Calu3 (cell line): Measurements from ENCODE around the gene NDUFAB1. TPM values are rescaled to one million over a fixed set of nuclear protein-coding genes. Genes with fewer than 3 reads are reported as not detected.

Experiments
- BruUV-seq: library from RNA; stranded (reverse); fragments of 400-500 nt; replicated peaks from 2 replicates; lab custom pipeline; 2021; lab: Mats Ljungman, UMichigan
- CTCF ChIA-PET: fragments of 300-600 bp; sonication (Branson Sonifier 250); formaldehyde crosslinking; loops from one replicate; lab custom pipeline; 2022; ENCODE audit warnings: antibody characterized with exemption; lab: Charles Lee
- DNase-seq: peaks from one replicate; pipeline ENCODE4 v3.0.0; 2022
- H3K27ac Mint-ChIP-seq: one replicate; pipeline ENCODE4 v1.8.0; 2022; ENCODE audit warnings: mixed read lengths; ENCODE audit not compliant: unreplicated experiment
- H3K27me3 Mint-ChIP-seq: one replicate; pipeline ENCODE4 v1.8.0; 2022; ENCODE audit warnings: mixed read lengths; ENCODE audit not compliant: unreplicated experiment
- H3K36me3 Mint-ChIP-seq: one replicate; pipeline ENCODE4 v1.8.0; 2022; ENCODE audit warnings: mild to moderate bottlenecking, moderate library complexity, mixed read lengths; ENCODE audit not compliant: insufficient read depth, unreplicated experiment
- H3K4me1 Mint-ChIP-seq: one replicate; pipeline ENCODE4 v1.8.0; 2022; ENCODE audit warnings: mild to moderate bottlenecking, low read depth, mixed read lengths; ENCODE audit not compliant: unreplicated experiment
- H3K4me3 Mint-ChIP-seq: one replicate; pipeline ENCODE4 v1.8.0; 2022; ENCODE audit warnings: mild to moderate bottlenecking, low read depth, moderate library complexity, mixed read lengths; ENCODE audit not compliant: unreplicated experiment
- H3K9me3 Mint-ChIP-seq: one replicate; pipeline ENCODE4 v1.8.0; 2022; ENCODE audit warnings: low read depth, mixed read lengths; ENCODE audit not compliant: unreplicated experiment
- CTCF ChIP-seq: fragments of 200-600 bp; IDR thresholded peaks from one replicate; pipeline ENCODE4 v1.8.0; 2022; ENCODE audit warnings: antibody characterized with exemption; ENCODE audit not compliant: unreplicated experiment
- intact Hi-C: fragments of 100-400 bp; cut with micrococcal nuclease; formaldehyde crosslinking; loops from one replicate; pipeline ENCODE4 v1.10.0; 2022; ENCODE audit not compliant: unreplicated experiment
- total RNA-seq: library from RNA; stranded (reverse); gene quantifications from 2 replicates; pipeline ENCODE4 v1.2.3, GENCODE V29; 2022

NDUFAB1 gene
- total RNA-seq, 1 experiment from 2014 or later = 143 TPM

- Mint-ChIP-seq H3K4me3 (no peak overlapping the region), H3K9me3 (no peaks in the 10 kb centered on the region), H3K27me3 (no peaks in the 10 kb centered on the region), H3K27ac (no peak overlapping the region), H3K36me3 (peaks cover 60% of the 10 kb centered on the region), H3K4me1 (no peaks in the 10 kb centered on the region)
- TF ChIP-seq CTCF = no peak
- intact Hi-C loops = no loop called here
- BruUV-seq = no TSS peak
- no peak for DNase-seq
- CTCF ChIA-PET = no interaction called here
Observed at GRCh38 chr16:23577493-23577892, 18.6 kb downstream of the NDUFAB1 start.

GRCh38 chr16:23575834-23576233 is 20.3 kb downstream of the NDUFAB1 start:
- no peak overlapping the region for H3K27ac Mint-ChIP-seq
- H3K4me3 Mint-ChIP-seq = no peak overlapping the region
- BruUV-seq = no TSS peak
- TF ChIP-seq CTCF = no peak
- no peak for DNase-seq
- no peaks in the 10 kb centered on the region for H3K27me3 Mint-ChIP-seq
- peaks cover 62% of the 10 kb centered on the region for H3K36me3 Mint-ChIP-seq
- no peaks in the 10 kb centered on the region for H3K4me1 Mint-ChIP-seq
- CTCF ChIA-PET = no interaction called here
- no peaks in the 10 kb centered on the region for H3K9me3 Mint-ChIP-seq
- intact Hi-C loops = no loop called here

GRCh38 chr16:23573817-23574216 is 22.3 kb downstream of the NDUFAB1 start:
- CTCF ChIA-PET = no interaction called here
- Mint-ChIP-seq H3K4me1 (no peaks in the 10 kb centered on the region), H3K4me3 (no peak overlapping the region), H3K27ac (no peak overlapping the region), H3K27me3 (no peaks in the 10 kb centered on the region), H3K36me3 (peaks cover 63% of the 10 kb centered on the region), H3K9me3 (no peaks in the 10 kb centered on the region)
- TF ChIP-seq CTCF = no peak
- DNase-seq = no peak
- intact Hi-C loops = no loop called here
- no TSS peak for BruUV-seq

- Mint-ChIP-seq H3K27ac (no peak overlapping the region), H3K27me3 (no peaks in the 10 kb centered on the region), H3K4me1 (no peaks in the 10 kb centered on the region), H3K9me3 (no peaks in the 10 kb centered on the region), H3K36me3 (peaks cover 65% of the 10 kb centered on the region), H3K4me3 (no peak overlapping the region)
- intact Hi-C loops = no loop called here
- CTCF ChIA-PET = no interaction called here
- TF ChIP-seq CTCF = no peak
- BruUV-seq = no TSS peak
- no peak for DNase-seq
Observed at GRCh38 chr16:23572394-23572793, 23.7 kb downstream of the NDUFAB1 start.
